ENCODE results near the gene MACROH2A1.

GRCh38 chr5:135398160-135398854, 724 bp downstream of the MACROH2A1 start:
- TF ChIP-seq YY1 (IDR thresholded peaks at IDR 0.05; ENCODE audit: insufficient read depth, insufficient read length) (no peak), SUZ12 (IDR thresholded peaks at IDR 0.05; ENCODE audit: extremely low read depth, insufficient read depth, insufficient read length) (no peak)
